Measurements from ENCODE around the gene MEGF8. TPM values are rescaled to one million over a fixed set of nuclear protein-coding genes. Genes with fewer than 3 reads are reported as not detected.

MEGF8 gene
- total RNA-seq, 2 experiments from 2014 or later: 8.5 to 9.3 TPM

GRCh38 chr19:42352301-42353259 is 27.1 kb downstream of the MEGF8 start:
- H3K27ac Mint-ChIP-seq: no peak overlapping the region
- no peak overlapping the region for H3K4me3 Mint-ChIP-seq
- H3K27me3 Mint-ChIP-seq: no peaks in the 10 kb centered on the region
- no peak for DNase-seq
- no peaks in the 10 kb centered on the region for H3K36me3 Mint-ChIP-seq
- POLR2A ChIA-PET: no interaction called here
- H3K4me1 Mint-ChIP-seq: no peaks in the 10 kb centered on the region
- ATAC-seq (ENCODE audit: low read depth): no peak
- no peaks in the 10 kb centered on the region for H3K9me3 Mint-ChIP-seq

GRCh38 chr19:42353341-42354015 is 28.0 kb downstream of the MEGF8 start:
- no peak overlapping the region for H3K27ac Mint-ChIP-seq
- no peaks in the 10 kb centered on the region for H3K9me3 Mint-ChIP-seq
- H3K4me1 Mint-ChIP-seq: peaks cover 3% of the 10 kb centered on the region
- no peak overlapping the region for H3K4me3 Mint-ChIP-seq
- H3K36me3 Mint-ChIP-seq: no peaks in the 10 kb centered on the region
- ATAC-seq (ENCODE audit: low read depth): no peak
- DNase-seq: no peak
- POLR2A ChIA-PET: no interaction called here
- H3K27me3 Mint-ChIP-seq: no peaks in the 10 kb centered on the region

GRCh38 chr19:42355896-42356295 is 30.5 kb downstream of the MEGF8 start:
- Mint-ChIP-seq H3K9me3 (no peaks in the 10 kb centered on the region), H3K4me3 (no peak overlapping the region), H3K27ac (no peak overlapping the region), H3K36me3 (peaks cover 1% of the 10 kb centered on the region), H3K27me3 (no peaks in the 10 kb centered on the region), H3K4me1 (peaks cover 6% of the 10 kb centered on the region)
- DNase-seq (no peak), ATAC-seq (ENCODE audit: low read depth) (no peak)
- POLR2A ChIA-PET: no interaction called here

- POLR2A ChIA-PET: no interaction called here
Observed at GRCh38 chr19:42356686-42357085, 31.3 kb downstream of the MEGF8 start.

GRCh38 chr19:42357290-42357689 is 31.9 kb downstream of the MEGF8 start:
- Mint-ChIP-seq H3K4me1 (peaks cover 6% of the 10 kb centered on the region), H3K27ac (no peak overlapping the region), H3K9me3 (no peaks in the 10 kb centered on the region), H3K36me3 (peaks cover 1% of the 10 kb centered on the region), H3K4me3 (no peak overlapping the region), H3K27me3 (no peaks in the 10 kb centered on the region)
- ATAC-seq (ENCODE audit: low read depth) (no peak), DNase-seq (no peak)
- POLR2A ChIA-PET: no interaction called here

More at GRCh38 chr19:42356686-42357085, 31.3 kb downstream of the MEGF8 start:
- peaks cover 6% of the 10 kb centered on the region for H3K4me1 Mint-ChIP-seq
- H3K27ac Mint-ChIP-seq: no peak overlapping the region
- no peaks in the 10 kb centered on the region for H3K9me3 Mint-ChIP-seq
- no peak for ATAC-seq (ENCODE audit: low read depth)
- H3K27me3 Mint-ChIP-seq: no peaks in the 10 kb centered on the region
- H3K36me3 Mint-ChIP-seq: peaks cover 1% of the 10 kb centered on the region
- no peak for DNase-seq
- H3K4me3 Mint-ChIP-seq: no peak overlapping the region

- ATAC-seq (ENCODE audit: low read depth): no peak
- H3K4me3 Mint-ChIP-seq: no peak overlapping the region
- no peak for DNase-seq
- peaks cover 11% of the 10 kb centered on the region for H3K36me3 Mint-ChIP-seq
- POLR2A ChIA-PET: interaction anchor here (0.6 to 0.7 kb wide), 2 partner anchors 41 to 74 kb away, joined by 3 to 5 read pairs; no protein-coding TSS in a partner anchor
- no peak overlapping the region for H3K27ac Mint-ChIP-seq
- H3K4me1 Mint-ChIP-seq: peaks cover 6% of the 10 kb centered on the region
- H3K9me3 Mint-ChIP-seq: peaks cover 3% of the 10 kb centered on the region
- H3K27me3 Mint-ChIP-seq: no peaks in the 10 kb centered on the region
Observed at GRCh38 chr19:42360787-42361544, 35.5 kb downstream of the MEGF8 start.

- Mint-ChIP-seq H3K9me3 (peaks cover 3% of the 10 kb centered on the region), H3K27ac (no peak overlapping the region), H3K36me3 (peaks cover 11% of the 10 kb centered on the region), H3K27me3 (no peaks in the 10 kb centered on the region), H3K4me3 (no peak overlapping the region), H3K4me1 (peaks cover 6% of the 10 kb centered on the region)
- no peak for ATAC-seq (ENCODE audit: low read depth)
- no peak for DNase-seq
- POLR2A ChIA-PET: no interaction called here
Observed at GRCh38 chr19:42361545-42361910, 36.1 kb downstream of the MEGF8 start.

GRCh38 chr19:42362342-42362741 is 36.9 kb downstream of the MEGF8 start:
- POLR2A ChIA-PET: no interaction called here
- ATAC-seq (ENCODE audit: low read depth) (no peak), DNase-seq (no peak)
- H3K27ac Mint-ChIP-seq: no peak overlapping the region
- H3K4me3 Mint-ChIP-seq: no peak overlapping the region
- H3K9me3 Mint-ChIP-seq: peaks cover 3% of the 10 kb centered on the region
- no peaks in the 10 kb centered on the region for H3K27me3 Mint-ChIP-seq
- peaks cover 6% of the 10 kb centered on the region for H3K4me1 Mint-ChIP-seq
- H3K36me3 Mint-ChIP-seq: peaks cover 11% of the 10 kb centered on the region

- H3K27me3 Mint-ChIP-seq: no peaks in the 10 kb centered on the region
- H3K4me1 Mint-ChIP-seq: peaks cover 6% of the 10 kb centered on the region
- POLR2A ChIA-PET: no interaction called here
- peaks cover 11% of the 10 kb centered on the region for H3K36me3 Mint-ChIP-seq
- H3K9me3 Mint-ChIP-seq: peaks cover 3% of the 10 kb centered on the region
- H3K4me3 Mint-ChIP-seq: no peak overlapping the region
- H3K27ac Mint-ChIP-seq: no peak overlapping the region
- ATAC-seq (ENCODE audit: low read depth) (no peak), DNase-seq (no peak)
Observed at GRCh38 chr19:42362891-42363440, 37.5 kb downstream of the MEGF8 start.

GRCh38 chr19:42363614-42364346 is 38.3 kb downstream of the MEGF8 start:
- POLR2A ChIA-PET: no interaction called here
- H3K27ac Mint-ChIP-seq: peak overlapping the region; percentile 40
- no peak for DNase-seq
- H3K9me3 Mint-ChIP-seq: peaks cover 3% of the 10 kb centered on the region
- no peak overlapping the region for H3K4me3 Mint-ChIP-seq
- peaks cover under 1% of the 10 kb centered on the region for H3K4me1 Mint-ChIP-seq
- ATAC-seq (ENCODE audit: low read depth): no peak
- no peaks in the 10 kb centered on the region for H3K27me3 Mint-ChIP-seq
- peaks cover 11% of the 10 kb centered on the region for H3K36me3 Mint-ChIP-seq

- Mint-ChIP-seq H3K9me3 (peaks cover 3% of the 10 kb centered on the region), H3K4me3 (no peak overlapping the region), H3K36me3 (peaks cover 10% of the 10 kb centered on the region), H3K27me3 (no peaks in the 10 kb centered on the region), H3K27ac (no peak overlapping the region), H3K4me1 (no peaks in the 10 kb centered on the region)
- ATAC-seq (ENCODE audit: low read depth): no peak
- POLR2A ChIA-PET: no interaction called here
- no peak for DNase-seq
Observed at GRCh38 chr19:42366673-42367072, 41.2 kb downstream of the MEGF8 start.

- Mint-ChIP-seq H3K4me1 (no peaks in the 10 kb centered on the region), H3K27me3 (no peaks in the 10 kb centered on the region), H3K36me3 (peaks cover 10% of the 10 kb centered on the region), H3K9me3 (peaks cover 3% of the 10 kb centered on the region), H3K4me3 (no peak overlapping the region), H3K27ac (no peak overlapping the region)
- DNase-seq (no peak), ATAC-seq (ENCODE audit: low read depth) (no peak)
- POLR2A ChIA-PET: no interaction called here
Observed at GRCh38 chr19:42367929-42368328, 42.5 kb downstream of the MEGF8 start.

GRCh38 chr19:42368360-42368759 is 42.9 kb downstream of the MEGF8 start:
- Mint-ChIP-seq H3K4me3 (no peak overlapping the region), H3K36me3 (peaks cover 7% of the 10 kb centered on the region), H3K9me3 (peaks cover 3% of the 10 kb centered on the region), H3K27ac (no peak overlapping the region), H3K27me3 (no peaks in the 10 kb centered on the region), H3K4me1 (no peaks in the 10 kb centered on the region)
- POLR2A ChIA-PET: no interaction called here
- no peak for ATAC-seq (ENCODE audit: low read depth)
- no peak for DNase-seq
